ENCODE results near the gene MYRIP. TPM values are rescaled to one million over a fixed set of nuclear protein-coding genes. Genes with fewer than 3 reads are reported as not detected.

MYRIP gene
- polyA plus RNA-seq, 1 experiment: 0.06 TPM

DNA sequence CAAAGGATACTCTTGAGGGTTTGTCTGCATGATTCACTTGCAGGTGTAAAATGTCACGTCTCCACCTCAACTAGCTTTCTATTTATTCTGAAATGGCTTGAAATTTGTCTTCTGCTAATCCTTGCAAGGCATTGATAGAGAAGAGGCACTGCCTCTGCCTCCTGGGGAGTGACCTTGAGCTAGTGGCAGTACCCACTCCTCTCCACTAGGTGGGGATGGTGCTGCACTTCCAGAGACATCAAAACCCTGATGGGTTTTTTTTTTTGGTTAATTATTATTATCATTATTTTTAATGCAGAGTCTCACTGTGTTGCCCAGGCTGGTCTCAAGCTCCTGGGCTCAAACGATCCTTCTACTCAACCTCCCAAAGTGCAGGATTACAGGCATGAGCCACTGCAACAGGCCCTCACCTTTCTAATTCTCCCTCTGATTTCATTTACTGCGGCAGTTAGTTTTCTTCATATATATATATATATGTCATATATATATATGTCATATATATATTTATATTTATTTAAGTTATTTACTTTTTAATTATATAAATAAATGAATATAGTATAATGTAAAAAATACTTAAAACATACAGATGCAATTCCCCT, 382.5 kb downstream of the MYRIP start:
- DNase-seq (ENCODE audit: low read depth): no peak
- ChIA-PET CTCF (interaction anchor here (0.6 to 12.1 kb wide), 19 partner anchors 8 to 252 kb away, joined by 3 to 245 read pairs (median 4); partner anchors contain the start of gene EIF1B), POLR2A (no interaction called here)
- Histone ChIP-seq H3K4me3 (ENCODE audit: low read depth, low read length) (no peak overlapping the region), H3K27me3 (ENCODE audit: control insufficient read depth, insufficient read depth, low read length) (no peaks in the 10 kb centered on the region), H3K36me3 (ENCODE audit: control insufficient read depth, insufficient read depth, low read length) (no peaks in the 10 kb centered on the region)
- TF ChIP-seq, protein P1, sequence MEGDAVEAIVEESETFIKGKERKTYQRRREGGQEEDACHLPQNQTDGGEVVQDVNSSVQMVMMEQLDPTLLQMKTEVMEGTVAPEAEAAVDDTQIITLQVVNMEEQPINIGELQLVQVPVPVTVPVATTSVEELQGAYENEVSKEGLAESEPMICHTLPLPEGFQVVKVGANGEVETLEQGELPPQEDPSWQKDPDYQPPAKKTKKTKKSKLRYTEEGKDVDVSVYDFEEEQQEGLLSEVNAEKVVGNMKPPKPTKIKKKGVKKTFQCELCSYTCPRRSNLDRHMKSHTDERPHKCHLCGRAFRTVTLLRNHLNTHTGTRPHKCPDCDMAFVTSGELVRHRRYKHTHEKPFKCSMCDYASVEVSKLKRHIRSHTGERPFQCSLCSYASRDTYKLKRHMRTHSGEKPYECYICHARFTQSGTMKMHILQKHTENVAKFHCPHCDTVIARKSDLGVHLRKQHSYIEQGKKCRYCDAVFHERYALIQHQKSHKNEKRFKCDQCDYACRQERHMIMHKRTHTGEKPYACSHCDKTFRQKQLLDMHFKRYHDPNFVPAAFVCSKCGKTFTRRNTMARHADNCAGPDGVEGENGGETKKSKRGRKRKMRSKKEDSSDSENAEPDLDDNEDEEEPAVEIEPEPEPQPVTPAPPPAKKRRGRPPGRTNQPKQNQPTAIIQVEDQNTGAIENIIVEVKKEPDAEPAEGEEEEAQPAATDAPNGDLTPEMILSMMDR (IDR thresholded peaks at IDR 0.05; ENCODE audit: insufficient read depth, low read depth, low read length): peak; percentile 93

DNA sequence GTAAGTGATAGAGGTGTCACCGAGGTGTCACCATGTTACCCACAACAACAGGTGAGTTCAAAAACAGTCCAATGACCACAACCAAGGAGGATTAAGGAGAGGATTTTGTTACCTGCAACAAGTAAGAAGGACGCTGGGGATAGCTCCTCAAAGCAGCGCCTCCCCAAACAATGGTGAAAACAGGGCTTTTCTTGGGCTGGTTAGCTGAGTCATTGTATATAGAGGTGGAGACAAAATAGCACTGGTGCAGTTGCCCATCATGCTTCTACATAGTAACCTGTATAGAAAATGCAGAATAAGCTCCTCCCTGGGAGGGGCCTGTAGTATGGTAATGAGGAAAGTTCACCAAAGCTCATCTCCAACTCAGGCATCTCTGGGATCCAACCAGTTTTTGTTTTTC, 383.2 kb downstream of the MYRIP start:
- no peak for DNase-seq (ENCODE audit: low read depth)
- ChIA-PET POLR2A (no interaction called here), CTCF (interaction anchor here (0.6 to 12.1 kb wide), 6 partner anchors 10 to 279 kb away, joined by 3 to 245 read pairs (median 4); partner anchors contain the start of gene EIF1B)
- no peaks in the 10 kb centered on the region for H3K36me3 ChIP-seq (ENCODE audit: control insufficient read depth, insufficient read depth, low read length)
- H3K4me3 ChIP-seq (ENCODE audit: low read depth, low read length): no peak overlapping the region
- no peaks in the 10 kb centered on the region for H3K27me3 ChIP-seq (ENCODE audit: control insufficient read depth, insufficient read depth, low read length)
- TF ChIP-seq, protein P1 (IDR thresholded peaks at IDR 0.05; ENCODE audit: insufficient read depth, low read depth, low read length): no peak

DNA sequence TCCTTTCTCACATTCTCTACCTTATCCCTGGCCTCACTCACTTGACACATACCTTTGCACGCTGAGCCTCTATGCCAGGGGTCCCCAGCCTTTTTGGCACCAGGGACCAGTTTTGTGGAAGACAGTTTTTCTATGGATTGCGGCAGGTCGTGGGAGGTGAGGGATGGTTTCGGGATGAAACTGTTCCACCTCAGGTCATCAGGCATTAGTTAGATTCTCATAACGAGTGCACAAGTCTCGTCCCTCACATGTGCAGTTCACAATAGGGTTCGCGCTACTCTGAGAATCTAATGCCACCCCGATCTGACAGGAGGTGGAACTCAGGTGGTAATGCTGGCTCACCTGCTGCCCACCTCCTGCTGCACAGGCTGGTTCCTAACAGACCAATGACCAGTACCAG, 387.6 kb downstream of the MYRIP start:
- POLR2A ChIA-PET: no interaction called here
- DNase-seq (ENCODE audit: low read depth): no peak
- Histone ChIP-seq H3K4me3 (ENCODE audit: low read depth, low read length) (no peak overlapping the region), H3K27me3 (ENCODE audit: control insufficient read depth, insufficient read depth, low read length) (no peaks in the 10 kb centered on the region), H3K36me3 (ENCODE audit: control insufficient read depth, insufficient read depth, low read length) (no peaks in the 10 kb centered on the region)
- CTCF ChIA-PET: interaction anchor here (12.1 kb wide), 1 partner anchor 117 kb away, joined by 245 read pairs; the partner anchor contains the start of gene EIF1B
- TF ChIP-seq, protein P1 (IDR thresholded peaks at IDR 0.05; ENCODE audit: insufficient read depth, low read depth, low read length): no peak

DNA sequence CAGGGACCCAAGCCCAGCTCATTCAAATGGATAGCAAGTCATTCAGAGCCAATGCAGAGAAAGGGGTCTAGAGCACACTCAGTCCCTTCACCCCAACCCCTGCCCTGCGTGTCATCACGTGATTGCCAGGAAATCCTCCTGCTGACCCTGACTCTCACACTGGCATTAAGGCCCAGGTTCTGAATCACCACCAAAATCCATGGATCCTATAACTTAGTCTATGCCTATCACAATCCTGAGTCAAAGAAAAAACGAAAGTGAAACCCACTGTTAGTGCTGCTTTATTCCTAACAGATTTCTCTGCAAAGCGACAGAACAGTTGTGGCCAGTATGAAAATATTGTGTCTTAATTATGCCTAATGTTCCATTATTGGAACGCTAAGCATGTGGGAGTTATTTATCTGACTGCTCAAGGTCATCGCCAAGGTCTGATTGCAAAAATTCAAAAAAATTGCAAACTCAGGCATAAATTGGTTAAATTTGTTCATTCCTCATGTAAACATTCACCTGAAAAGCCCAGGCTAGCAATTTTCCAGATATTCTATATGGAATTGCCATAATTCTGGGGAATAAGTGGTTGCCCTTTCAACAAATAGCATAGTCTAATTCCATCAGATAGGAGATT, 391.4 kb downstream of the MYRIP start:
- H3K4me3 ChIP-seq (ENCODE audit: low read depth, low read length): no peak overlapping the region
- CTCF ChIA-PET: interaction anchor here (0.5 to 1.8 kb wide), 5 partner anchors 9 to 660 kb away, joined by 3 to 9 read pairs (median 5); no protein-coding TSS in a partner anchor
- DNase-seq (ENCODE audit: low read depth): no peak
- TF ChIP-seq, protein P1 (IDR thresholded peaks at IDR 0.05; ENCODE audit: insufficient read depth, low read depth, low read length): no peak
- no peaks in the 10 kb centered on the region for H3K27me3 ChIP-seq (ENCODE audit: control insufficient read depth, insufficient read depth, low read length)
- POLR2A ChIA-PET: no interaction called here
- no peaks in the 10 kb centered on the region for H3K36me3 ChIP-seq (ENCODE audit: control insufficient read depth, insufficient read depth, low read length)

DNA sequence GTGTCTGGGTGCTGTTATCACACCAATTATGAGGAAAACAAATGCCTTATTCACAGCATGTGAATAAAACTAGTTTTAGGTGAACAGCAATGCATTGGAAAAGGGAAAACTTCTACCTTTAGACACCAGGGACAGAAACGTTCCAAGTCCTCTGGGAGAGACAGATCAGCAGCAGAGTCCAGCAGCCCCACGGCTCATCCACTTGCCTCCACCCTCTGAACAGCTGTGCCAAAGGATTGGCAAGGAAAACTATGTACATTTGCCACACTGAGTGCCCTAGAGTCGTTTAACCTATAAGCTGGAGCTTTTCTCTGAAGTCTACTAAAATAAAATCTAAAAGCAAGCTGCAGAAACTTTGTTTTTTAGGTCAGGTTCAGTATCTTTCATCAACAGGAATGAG, 392.4 kb downstream of the MYRIP start:
- TF ChIP-seq, protein P1 (IDR thresholded peaks at IDR 0.05; ENCODE audit: insufficient read depth, low read depth, low read length): no peak
- CTCF ChIA-PET: no interaction called here
- DNase-seq (ENCODE audit: low read depth): no peak

More for the DNA sequence above, 392.4 kb downstream of the MYRIP start:
- no peak overlapping the region for H3K4me3 ChIP-seq (ENCODE audit: low read depth, low read length)
- no peaks in the 10 kb centered on the region for H3K27me3 ChIP-seq (ENCODE audit: control insufficient read depth, insufficient read depth, low read length)
- POLR2A ChIA-PET: no interaction called here
- H3K36me3 ChIP-seq (ENCODE audit: control insufficient read depth, insufficient read depth, low read length): no peaks in the 10 kb centered on the region

Measured in BJ (cell line).